GM19099 (cell line): Measurements from ENCODE around the gene PALM3.
A peak's percentile ranks its signal among the peaks of the same experiment; 100 is the strongest.

ENCODE experiments used
- POLR2A ChIP-seq: IDR thresholded peaks from 3 replicates; pipeline ENCODE4 v1.6.1; 2011; ENCODE audit warnings: low read depth; ENCODE audit not compliant: insufficient read length; ENCODE audit errors: extremely low read depth

PALM3 gene

DNA sequence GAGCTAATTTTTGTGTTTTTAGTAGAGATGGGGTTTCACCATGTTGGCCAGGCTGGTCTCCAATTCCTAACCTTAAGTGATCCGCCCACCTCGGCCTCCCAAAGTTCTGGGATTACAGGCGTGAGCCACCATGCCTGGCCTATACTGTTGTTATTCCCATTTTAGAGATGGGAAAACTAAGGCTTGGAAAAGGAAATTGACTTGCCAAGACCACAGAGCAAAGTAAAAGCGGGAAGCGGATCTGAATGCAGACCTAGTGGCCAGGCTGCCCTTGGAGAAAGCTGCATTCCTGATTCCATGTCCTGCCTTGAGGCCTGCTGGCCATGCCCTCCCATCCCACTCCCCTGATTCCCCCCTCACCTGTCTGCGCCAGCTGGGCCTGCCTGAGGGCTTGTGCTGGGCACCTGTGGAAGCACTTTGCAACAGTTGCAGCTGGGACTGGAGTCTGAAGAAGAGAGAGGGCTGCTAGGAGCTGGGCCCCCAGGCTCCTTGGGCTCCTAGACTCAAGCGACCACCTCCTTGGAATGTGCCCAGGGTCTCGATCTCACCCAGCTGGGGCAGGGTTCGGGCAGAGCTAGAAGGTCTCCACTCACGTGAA lies 5.7 kb downstream of the PALM3 start:
- no peak for TF ChIP-seq POLR2A

DNA sequence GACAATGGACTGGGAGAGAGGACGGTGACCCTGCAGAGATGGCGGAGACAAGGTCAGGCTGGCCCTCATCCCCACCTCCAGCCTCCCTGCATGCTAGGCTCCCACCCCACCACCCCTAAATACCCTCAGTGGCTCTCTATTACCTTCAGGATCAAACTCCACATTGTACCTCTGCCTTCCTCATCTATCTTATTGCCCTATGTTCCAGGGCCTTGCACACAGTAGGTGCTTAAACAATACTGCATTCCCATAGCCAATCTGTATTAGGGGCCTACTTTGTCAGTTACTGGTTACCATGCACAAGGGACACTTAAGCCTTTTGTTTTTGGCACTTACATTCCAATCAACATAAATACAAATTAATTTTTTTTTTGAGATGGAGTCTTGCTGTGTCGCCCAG lies 6.5 kb downstream of the PALM3 start:
- TF ChIP-seq POLR2A = no peak

DNA sequence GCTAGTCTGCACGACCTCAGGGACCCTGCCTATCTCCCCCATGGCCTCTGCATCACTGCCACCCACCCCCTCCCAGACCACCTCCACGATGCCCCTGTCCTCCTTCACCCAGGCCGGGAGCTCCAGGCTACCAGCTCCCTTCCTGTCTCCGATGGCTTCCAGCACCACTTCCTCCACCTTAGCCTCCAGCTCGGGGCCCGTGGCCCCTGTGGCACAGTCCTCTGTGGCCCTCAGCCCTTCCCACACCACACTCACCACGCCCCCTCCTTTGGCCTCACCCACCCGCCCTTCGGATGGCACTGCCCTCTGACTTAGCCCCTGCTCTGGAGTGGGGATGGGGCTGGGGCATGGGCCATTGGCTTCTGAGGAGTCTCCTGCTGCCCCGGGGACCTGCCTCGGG lies 7.2 kb downstream of the PALM3 start:
- TF ChIP-seq POLR2A = no peak

DNA sequence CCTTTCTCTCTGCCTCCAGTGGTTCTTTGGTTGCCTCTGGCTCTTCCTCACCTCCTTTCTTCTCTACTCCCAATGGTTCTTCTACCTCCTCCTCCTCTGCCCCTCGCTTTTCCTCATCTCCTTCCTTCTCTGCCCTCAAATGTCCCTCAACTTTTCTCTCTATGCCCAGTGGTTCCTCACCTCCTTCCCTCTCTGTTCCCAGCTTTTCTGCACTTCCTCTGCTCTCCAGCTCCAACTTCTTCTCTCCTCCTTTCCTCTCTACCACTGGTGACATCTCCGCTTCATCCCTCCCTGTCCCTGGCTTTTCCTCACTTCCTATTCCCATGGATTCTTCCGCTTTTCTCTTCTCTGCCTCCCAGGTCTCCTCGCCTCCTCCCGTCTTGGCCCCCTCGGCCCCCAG lies 7.8 kb downstream of the PALM3 start:
- no peak for TF ChIP-seq POLR2A

DNA sequence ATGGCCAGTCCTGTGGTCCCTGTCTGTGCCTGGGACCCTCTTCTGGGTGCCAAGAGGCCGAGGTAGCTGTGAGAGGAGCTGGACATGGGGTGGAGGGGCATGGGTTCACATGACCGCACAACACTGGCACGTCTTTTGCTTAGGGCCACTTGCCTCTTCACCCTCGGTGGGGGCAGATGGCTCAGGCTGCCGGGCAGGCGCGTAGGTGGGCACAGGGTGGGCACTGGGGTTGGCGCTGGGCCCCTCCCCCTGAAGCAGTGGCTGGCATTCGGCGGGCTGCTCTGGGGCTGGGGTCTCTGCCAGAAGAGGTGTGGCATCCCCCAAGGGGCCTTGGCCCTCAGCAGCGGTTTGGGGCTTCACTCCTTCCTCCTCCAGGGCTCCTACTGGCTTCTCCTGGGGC lies 8.4 kb downstream of the PALM3 start:
- no peak for TF ChIP-seq POLR2A

DNA sequence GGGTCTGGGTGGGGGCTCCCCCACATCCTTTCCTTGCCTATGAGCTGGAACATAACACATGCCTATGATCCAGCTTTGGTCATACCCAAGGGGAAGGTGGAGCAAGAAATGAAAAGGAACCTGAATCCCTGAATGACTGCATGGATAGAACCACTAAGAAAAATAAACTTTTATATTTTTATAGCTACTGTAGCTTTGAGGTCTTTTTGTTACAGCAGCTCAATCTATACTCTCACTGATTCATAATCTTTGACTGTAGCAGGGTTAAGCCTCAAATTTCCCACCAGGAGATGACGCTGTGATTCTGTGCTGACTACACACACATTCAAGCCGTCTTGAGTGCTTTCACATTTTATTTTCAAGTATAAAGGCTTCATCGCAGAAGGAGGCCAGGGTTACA lies 8.8 kb downstream of the PALM3 start:
- no peak for TF ChIP-seq POLR2A

DNA sequence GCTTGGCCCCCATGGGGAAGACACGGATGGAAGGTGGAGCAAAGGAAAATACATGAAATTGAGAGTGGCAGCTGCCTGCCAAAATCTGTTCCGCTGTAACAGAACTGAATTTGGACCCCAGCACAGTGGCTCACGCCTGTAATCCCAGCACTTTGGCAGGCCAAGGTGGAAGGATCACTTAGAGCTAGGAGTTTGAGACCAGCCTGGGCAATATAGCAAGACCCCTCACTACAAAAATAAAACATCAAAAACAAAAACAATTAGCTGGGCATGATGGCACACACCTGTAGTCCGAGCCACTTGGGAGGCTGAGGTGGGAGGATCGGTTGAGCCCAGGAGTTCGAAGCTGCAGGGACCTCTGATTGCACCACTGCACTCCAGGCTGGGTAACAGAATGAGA lies 9.4 kb downstream of the PALM3 start:
- no peak for TF ChIP-seq POLR2A

DNA sequence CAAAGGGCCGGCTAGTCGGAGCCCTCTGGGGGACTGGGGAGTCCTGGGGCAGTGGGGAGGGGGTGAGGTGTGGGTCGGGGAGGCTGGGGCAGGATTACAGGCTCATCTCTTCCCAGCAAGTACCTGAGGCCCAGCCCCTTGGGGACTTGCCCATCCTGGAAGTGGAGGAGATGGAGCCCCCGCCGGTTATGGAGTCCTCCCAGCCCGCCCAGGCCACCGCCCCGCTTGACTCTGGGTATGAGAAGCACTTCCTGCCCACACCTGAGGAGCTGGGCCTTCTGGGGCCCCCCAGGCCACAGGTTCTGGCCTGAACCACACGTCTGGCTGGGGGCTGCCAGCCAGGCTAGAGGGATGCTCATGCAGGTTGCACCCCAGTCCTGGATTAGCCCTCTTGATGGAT lies 9.9 kb downstream of the PALM3 start:
- no peak for TF ChIP-seq POLR2A

DNA sequence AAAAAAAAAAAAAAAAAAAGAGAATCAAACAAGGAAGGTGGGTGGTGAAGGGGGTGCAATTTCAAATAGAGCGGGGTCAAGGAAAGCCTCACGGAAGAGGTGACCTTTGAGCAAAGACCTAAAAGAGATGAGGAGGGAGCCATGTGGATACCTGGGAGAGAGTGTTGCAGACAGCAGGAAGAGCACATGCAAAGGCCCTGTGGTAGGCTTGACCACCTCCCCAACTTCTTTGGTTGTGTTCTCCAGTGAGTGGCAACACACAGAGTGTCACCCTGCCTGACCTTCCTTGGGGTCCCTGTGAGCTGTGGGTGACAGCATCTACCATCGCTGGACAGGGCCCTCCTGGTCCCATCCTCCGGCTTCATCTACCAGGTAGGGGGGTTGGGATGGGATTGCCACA lies 11.4 kb downstream of the PALM3 start:
- no peak for TF ChIP-seq POLR2A

DNA sequence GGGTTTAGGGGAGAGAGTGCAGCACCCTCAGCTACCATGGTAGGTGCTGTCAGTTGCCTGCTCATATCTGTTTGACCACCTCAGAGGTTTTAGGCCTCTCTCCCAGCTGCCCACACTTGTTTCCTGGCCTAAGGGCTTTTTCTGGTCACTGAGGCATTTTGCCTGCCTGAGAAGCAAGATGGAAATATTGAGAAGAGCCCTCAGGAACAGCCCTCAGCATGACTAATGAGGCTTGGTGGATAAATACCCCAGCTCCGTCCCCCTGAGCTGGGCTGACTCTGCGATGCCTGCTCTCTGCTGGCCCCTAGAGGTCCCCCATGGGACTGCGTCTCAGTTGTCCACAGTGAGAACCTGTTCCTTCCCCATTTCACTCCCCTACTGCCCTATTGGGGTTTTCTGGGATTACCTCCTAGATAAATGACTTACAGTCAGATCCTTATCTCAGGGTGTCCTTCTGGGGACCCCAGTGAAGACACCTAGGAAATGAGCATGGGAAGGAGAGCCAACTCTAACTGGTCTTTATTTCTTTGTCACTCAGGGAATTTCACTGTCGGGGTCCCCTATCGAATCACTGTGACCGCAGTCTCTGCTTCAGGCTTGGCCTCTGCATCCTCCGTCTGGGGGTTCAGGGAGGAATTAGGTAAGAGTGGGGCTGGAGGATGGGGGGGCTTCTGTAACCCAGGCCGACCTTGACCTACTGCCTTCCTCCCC lies 13.3 kb downstream of the PALM3 start:
- no peak for TF ChIP-seq POLR2A

DNA sequence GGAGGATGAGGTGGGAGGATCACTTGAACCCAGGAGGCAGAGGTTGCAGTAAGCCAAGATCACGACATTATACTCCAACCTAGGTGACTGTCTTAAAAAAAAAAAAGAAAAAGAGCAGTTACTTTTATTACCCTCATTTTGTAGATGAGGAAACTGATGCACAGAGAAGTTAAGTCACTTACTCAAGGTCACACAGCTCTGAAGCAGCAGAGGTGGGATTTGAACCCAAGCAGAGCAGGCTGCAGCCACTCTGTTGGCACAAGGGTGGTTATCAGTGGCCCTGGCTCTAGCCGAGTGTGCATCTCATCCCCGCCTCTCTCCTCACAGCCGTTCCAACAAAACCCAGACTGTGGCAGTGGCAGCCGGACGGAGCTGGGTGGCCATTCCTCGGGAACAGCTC lies 22.7 kb downstream of the PALM3 start:
- no peak for TF ChIP-seq POLR2A

DNA sequence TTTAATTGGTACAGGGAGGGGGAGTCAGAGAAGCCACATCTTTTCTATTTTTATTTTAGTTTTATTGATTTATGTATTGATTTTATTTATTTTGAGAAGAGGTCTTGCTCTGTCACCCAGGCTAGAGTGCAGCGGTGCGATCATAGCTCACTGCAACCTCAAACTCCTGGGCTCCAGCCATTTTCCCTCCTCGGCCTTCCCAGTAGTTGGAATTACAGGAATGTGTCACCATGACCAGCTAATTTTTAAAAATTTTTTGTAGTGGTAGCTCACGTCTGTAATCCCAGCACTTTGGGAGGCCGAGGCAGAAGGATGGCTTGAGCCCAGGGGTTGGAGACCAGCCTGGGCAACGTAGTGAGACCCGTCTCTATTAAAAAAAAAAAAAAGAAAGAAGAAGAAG lies 26.2 kb downstream of the PALM3 start:
- TF ChIP-seq POLR2A = no peak

DNA sequence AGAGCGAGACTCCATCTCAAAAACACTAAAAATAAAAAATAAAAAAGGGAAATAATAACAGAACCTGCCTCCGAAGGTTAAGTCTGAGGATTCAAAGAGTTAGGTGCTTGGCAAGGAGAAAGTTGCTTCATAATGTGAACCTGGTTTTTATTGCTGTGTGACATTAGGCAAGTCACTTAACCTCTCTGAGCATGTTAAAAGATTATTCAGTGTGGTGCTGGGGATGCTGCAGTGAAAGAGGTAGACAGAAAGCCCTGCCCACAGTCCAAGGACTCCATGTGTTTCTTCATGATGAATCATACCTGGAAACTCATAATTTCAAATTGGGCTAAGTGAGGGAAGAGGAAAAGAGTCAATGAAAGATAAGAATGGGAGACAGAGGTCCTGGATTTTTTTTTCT lies 27.9 kb downstream of the PALM3 start:
- TF ChIP-seq POLR2A = no peak

DNA sequence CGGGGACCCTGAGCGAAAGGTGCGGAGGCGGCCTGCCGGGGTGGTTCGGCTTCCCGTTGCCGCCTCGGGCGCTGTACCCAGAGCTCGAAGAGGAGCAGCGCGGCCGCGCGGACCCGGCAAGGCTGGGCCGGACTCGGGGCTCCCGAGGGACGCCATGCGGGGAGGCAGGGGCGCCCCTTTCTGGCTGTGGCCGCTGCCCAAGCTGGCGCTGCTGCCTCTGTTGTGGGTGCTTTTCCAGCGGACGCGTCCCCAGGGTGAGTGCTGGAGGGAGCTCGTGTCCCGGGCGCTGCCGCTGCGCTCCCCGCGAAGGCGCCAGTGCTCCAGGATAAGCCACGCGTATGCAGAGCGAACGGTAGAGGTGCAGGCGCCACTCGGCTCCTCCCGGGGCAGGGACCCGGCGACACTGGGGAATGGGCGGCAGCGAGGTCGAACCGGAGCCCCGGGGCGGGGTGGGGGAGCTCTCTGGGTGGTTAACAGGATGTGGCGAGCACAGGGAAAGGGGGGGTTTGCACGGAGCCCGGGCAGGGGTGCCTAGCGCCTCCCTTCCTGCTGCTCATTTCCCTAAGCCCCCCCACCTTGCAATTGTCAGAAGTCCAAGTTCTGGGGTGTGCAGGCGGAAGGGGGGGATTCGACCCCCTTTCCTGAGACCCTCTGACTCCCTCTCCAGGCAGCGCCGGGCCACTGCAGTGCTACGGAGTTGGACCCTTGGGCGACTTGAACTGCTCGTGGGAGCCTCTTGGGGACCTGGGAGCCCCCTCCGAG lies 30.0 kb downstream of the PALM3 start, which contains the start of gene IL27RA:
TSS of gene IL27RA (plus strand) at position 44 of the 762 bp plus-strand sequence. CDS start at position 155, 111 bp downstream.
- TF ChIP-seq POLR2A = peak; percentile 62

DNA sequence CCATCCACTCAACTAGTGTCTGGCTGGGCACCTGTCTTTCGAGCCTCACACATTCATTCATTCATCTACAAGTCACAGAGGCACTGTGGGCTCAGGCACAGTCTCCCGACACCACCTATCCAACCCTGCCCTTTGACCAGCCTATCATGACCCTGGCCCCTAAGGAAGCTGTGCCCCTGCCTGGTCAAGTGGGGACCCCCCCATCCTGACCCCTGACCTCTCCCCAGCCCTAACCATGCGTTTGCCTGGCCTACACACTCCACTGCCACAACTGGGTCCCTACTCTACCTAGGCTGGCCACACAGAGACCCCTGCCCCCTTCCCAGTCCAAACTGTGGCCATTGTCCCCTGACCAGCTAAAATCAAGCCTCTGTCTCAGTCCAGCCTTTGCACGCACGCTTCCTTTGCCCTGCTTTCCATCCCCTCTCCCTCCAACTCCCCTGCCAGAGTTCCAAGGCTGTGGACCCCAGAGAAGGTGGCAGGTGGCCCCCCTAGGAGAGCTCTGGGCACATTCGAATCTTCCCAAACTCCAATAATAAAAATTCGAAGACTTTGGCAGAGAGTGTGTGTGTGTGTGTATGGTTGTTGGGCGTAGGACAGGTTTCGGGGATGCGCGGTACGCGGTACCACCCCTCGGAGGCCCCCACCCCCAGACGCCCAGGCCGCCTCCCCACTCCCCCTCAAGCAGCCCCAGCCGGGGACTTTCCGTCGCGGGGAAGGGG lies 30.7 kb downstream of the PALM3 start:
- TF ChIP-seq POLR2A = no peak
